ENCODE results near the gene MEIS3. TPM values are rescaled to one million over a fixed set of nuclear protein-coding genes. Genes with fewer than 3 reads are reported as not detected.

Gene MEIS3
- total RNA-seq, 1 donor from 2014 or later: 32.2 TPM

DNA sequence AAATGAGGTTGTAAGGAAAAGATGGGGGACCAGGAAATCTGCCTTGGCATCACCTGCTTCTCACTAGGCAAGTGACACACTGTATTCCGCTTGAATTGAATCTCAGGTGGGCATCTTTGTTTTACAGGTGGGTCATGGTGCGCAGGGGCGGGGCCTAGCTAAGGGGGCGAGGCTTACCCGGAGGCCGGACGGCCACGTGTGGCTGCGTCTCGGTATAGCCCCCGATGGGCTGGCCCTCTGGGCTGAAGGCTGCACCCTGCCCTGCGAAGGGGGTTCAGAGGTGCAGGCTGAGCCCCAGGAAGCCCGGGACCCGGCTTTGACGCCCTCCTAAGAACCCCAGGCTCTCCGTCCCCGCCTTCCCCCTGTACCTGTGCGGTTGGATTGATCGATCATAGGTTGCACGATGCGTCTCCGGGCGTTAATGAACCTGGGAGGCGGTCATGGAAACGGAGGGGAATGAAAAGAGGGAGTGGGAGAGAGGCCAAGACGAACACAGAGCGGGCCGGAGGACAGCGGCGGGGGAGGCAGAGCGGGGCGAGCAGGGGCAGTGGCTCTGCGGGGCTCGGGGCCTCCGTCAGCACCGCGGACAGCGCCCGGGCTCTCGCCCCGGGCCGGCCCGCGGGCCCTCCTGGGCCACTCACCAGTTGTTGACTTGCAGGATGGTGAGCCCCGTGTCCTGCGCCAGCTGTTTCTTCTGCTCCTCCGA is 12.5 kb downstream of the MEIS3 start:
- H3K4me1 ChIP-seq: no peaks in the 10 kb centered on the region
- H4K20me1 ChIP-seq (ENCODE audit: low read depth): peaks cover 39% of the 10 kb centered on the region
- H3K9ac ChIP-seq: no peak overlapping the region
- no peak overlapping the region for H3K4me3 ChIP-seq
- peak overlapping the region; percentile 55 for H3K4me2 ChIP-seq
- H3K4me3 Mint-ChIP-seq: no peak overlapping the region
- TF ChIP-seq, protein P1, sequence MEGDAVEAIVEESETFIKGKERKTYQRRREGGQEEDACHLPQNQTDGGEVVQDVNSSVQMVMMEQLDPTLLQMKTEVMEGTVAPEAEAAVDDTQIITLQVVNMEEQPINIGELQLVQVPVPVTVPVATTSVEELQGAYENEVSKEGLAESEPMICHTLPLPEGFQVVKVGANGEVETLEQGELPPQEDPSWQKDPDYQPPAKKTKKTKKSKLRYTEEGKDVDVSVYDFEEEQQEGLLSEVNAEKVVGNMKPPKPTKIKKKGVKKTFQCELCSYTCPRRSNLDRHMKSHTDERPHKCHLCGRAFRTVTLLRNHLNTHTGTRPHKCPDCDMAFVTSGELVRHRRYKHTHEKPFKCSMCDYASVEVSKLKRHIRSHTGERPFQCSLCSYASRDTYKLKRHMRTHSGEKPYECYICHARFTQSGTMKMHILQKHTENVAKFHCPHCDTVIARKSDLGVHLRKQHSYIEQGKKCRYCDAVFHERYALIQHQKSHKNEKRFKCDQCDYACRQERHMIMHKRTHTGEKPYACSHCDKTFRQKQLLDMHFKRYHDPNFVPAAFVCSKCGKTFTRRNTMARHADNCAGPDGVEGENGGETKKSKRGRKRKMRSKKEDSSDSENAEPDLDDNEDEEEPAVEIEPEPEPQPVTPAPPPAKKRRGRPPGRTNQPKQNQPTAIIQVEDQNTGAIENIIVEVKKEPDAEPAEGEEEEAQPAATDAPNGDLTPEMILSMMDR (IDR thresholded peaks at IDR 0.05): no peak
- TF ChIP-seq EZH2phosphoT487 (IDR thresholded peaks at IDR 0.05) (no peak), EZH2 (IDR thresholded peaks at IDR 0.05) (no peak)
- no peak overlapping the region for H3K27ac ChIP-seq
- no peaks in the 10 kb centered on the region for H3K36me3 ChIP-seq
- peaks cover 6% of the 10 kb centered on the region for H3F3A ChIP-seq (ENCODE audit: low read depth)
- H3K27ac Mint-ChIP-seq: no peak overlapping the region
- peaks cover 2% of the 10 kb centered on the region for H3K4me1 Mint-ChIP-seq
- no peaks in the 10 kb centered on the region for H3K79me2 ChIP-seq (ENCODE audit: low read depth)
- H3K9me3 Mint-ChIP-seq: peaks cover 2% of the 10 kb centered on the region
- H3K27me3 ChIP-seq: peaks cover 3% of the 10 kb centered on the region
- peaks cover 10% of the 10 kb centered on the region for H3K27me3 Mint-ChIP-seq (ENCODE audit: insufficient read depth, low read depth)
- peaks cover 17% of the 10 kb centered on the region for H3K36me3 Mint-ChIP-seq
- H3K9me3 ChIP-seq (ENCODE audit: low read depth): no peaks in the 10 kb centered on the region
- DNase-seq (ENCODE audit: low spot score): peak; percentile 90
- H2AFZ ChIP-seq (replicated peaks): no peak overlapping the region

DNA sequence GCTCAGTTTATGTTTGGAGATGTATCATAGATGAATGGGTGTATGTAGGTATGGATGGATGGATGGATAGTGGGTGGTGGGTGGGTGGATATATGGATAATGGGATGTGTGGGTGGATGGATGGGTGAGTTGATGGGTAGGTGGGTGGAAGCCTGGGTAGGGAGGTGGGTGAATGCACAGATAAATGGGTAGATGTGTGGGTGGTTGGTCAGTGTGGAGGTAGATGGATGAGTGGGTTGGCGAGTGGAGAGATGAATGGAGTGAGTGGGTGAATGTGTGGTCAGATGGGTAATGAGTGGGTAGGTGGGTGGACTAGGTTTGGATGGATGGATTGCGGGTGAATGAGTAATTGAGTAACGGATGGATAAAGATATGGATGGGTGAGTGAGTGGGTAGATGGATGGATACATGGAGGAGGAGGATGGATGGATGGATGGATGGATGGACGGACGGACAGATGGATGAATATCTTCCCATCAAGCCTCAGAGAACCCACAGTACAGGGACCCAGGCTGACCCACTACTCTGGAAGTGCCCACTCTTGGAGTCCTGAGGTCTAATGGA is 13.4 kb downstream of the MEIS3 start:
- Histone ChIP-seq H3K4me3 (no peak overlapping the region), H3F3A (ENCODE audit: low read depth) (peaks cover 6% of the 10 kb centered on the region), H3K27ac (no peak overlapping the region), H4K20me1 (ENCODE audit: low read depth) (peaks cover 39% of the 10 kb centered on the region), H3K79me2 (ENCODE audit: low read depth) (no peaks in the 10 kb centered on the region), H3K4me1 (no peaks in the 10 kb centered on the region), H3K27me3 (peaks cover 3% of the 10 kb centered on the region), H3K9me3 (ENCODE audit: low read depth) (no peaks in the 10 kb centered on the region), H3K9ac (no peak overlapping the region), H3K36me3 (no peaks in the 10 kb centered on the region), H3K4me2 (no peak overlapping the region), H2AFZ (replicated peaks) (no peak overlapping the region)
- H3K27me3 Mint-ChIP-seq (ENCODE audit: insufficient read depth, low read depth): peaks cover 10% of the 10 kb centered on the region
- H3K27ac Mint-ChIP-seq: no peak overlapping the region
- no peaks in the 10 kb centered on the region for H3K4me1 Mint-ChIP-seq
- DNase-seq (ENCODE audit: low spot score): no peak
- H3K36me3 Mint-ChIP-seq: peaks cover 17% of the 10 kb centered on the region
- peaks cover 2% of the 10 kb centered on the region for H3K9me3 Mint-ChIP-seq
- H3K4me3 Mint-ChIP-seq: no peak overlapping the region
- TF ChIP-seq, protein P1 (IDR thresholded peaks at IDR 0.05): no peak
- no peak for TF ChIP-seq EZH2 (IDR thresholded peaks at IDR 0.05)
- no peak for TF ChIP-seq EZH2phosphoT487 (IDR thresholded peaks at IDR 0.05)

DNA sequence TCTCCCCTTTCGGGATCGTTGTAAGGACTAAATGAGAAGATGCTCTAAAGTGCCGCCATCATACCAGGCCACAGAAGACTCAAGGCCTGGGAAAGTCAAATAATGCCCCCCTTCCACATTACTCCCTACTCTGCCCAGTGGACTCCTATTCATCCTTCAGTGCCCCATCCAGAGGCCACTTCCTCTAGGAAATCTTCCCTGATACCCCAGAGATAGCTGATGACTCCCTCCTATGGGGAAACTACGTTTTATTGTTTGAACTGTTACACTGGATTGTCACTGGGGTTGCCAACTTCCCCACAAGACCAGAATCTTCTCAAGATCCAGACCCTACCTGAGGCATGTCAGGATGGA is 14.2 kb downstream of the MEIS3 start:
- Histone ChIP-seq H3K27ac (no peak overlapping the region), H3K36me3 (no peaks in the 10 kb centered on the region), H3K4me2 (no peak overlapping the region), H3K9me3 (ENCODE audit: low read depth) (no peaks in the 10 kb centered on the region), H3F3A (ENCODE audit: low read depth) (peaks cover 6% of the 10 kb centered on the region), H3K4me3 (no peak overlapping the region), H3K9ac (no peak overlapping the region), H3K79me2 (ENCODE audit: low read depth) (no peaks in the 10 kb centered on the region), H2AFZ (replicated peaks) (no peak overlapping the region), H4K20me1 (ENCODE audit: low read depth) (peaks cover 39% of the 10 kb centered on the region), H3K4me1 (no peaks in the 10 kb centered on the region), H3K27me3 (peaks cover 3% of the 10 kb centered on the region)
- DNase-seq (ENCODE audit: low spot score): no peak
- H3K4me3 Mint-ChIP-seq: no peak overlapping the region
- H3K27me3 Mint-ChIP-seq (ENCODE audit: insufficient read depth, low read depth): peaks cover 11% of the 10 kb centered on the region
- no peak overlapping the region for H3K27ac Mint-ChIP-seq
- TF ChIP-seq EZH2 (IDR thresholded peaks at IDR 0.05) (no peak), EZH2phosphoT487 (IDR thresholded peaks at IDR 0.05) (no peak)
- TF ChIP-seq, protein P1 (IDR thresholded peaks at IDR 0.05): no peak
- no peaks in the 10 kb centered on the region for H3K4me1 Mint-ChIP-seq
- H3K9me3 Mint-ChIP-seq: peaks cover 2% of the 10 kb centered on the region
- H3K36me3 Mint-ChIP-seq: peaks cover 17% of the 10 kb centered on the region

Data from neural progenitor cell (in vitro differentiated cells).